Neural cell (in vitro differentiated cells): ENCODE measurements around the gene SLC1A1.

Experiments used
- CTCF ChIP-seq: fragments of 450-650 bp; IDR thresholded peaks from 2 replicates; pipeline ENCODE4 v1.5.1; 2014; ENCODE audit warnings: antibody characterized with exemption, mild to moderate bottlenecking, moderate library complexity; ENCODE audit not compliant: poor library complexity, severe bottlenecking
- EP300 ChIP-seq: fragments of 450-650 bp; conservative IDR thresholded peaks from 2 replicates; pipeline ENCODE4 v1.6.1; 2014; ENCODE audit warnings: antibody characterized with exemption, mild to moderate bottlenecking, moderate library complexity; ENCODE audit not compliant: poor library complexity, severe bottlenecking
- EZH2 ChIP-seq: fragments of 200-600, 300-800 bp; shearing (Covaris generic), sonication (generic); IDR thresholded peaks from 2 replicates; pipeline ENCODE4 v1.6.1; 2014; ENCODE audit warnings: antibody characterized with exemption, low read length, borderline replicate concordance, mild to moderate bottlenecking; ENCODE audit not compliant: insufficient read depth, poor library complexity, severe bottlenecking
- POLR2AphosphoS5 ChIP-seq: IDR thresholded peaks from 2 replicates; pipeline ENCODE4 v1.6.1; 2012
- REST ChIP-seq: IDR thresholded peaks from 2 replicates; pipeline ENCODE4 v1.6.1; 2012; ENCODE audit warnings: borderline replicate concordance
- SMC3 ChIP-seq: fragments of 450-650 bp; conservative IDR thresholded peaks from 2 replicates; pipeline ENCODE4 v1.6.1; 2014; ENCODE audit warnings: antibody characterized with exemption, mild to moderate bottlenecking, moderate library complexity; ENCODE audit not compliant: poor library complexity
- TAF1 ChIP-seq: IDR thresholded peaks from 2 replicates; pipeline ENCODE4 v1.6.1; 2012; ENCODE audit warnings: low read depth

- TF ChIP-seq CTCF (no peak), SMC3 (no peak), REST (no peak), EZH2 (no peak), POLR2AphosphoS5 (no peak), EP300 (no peak), TAF1 (no peak)
These were observed 16.2 kb downstream of the SLC1A1 start for GRCh38 chr9:4506490-4506889.
